ENCODE data around the gene SEPTIN1. TPM values are rescaled to one million over a fixed set of nuclear protein-coding genes. Genes with fewer than 3 reads are reported as not detected.

Gene SEPTIN1
- polyA plus RNA-seq, 3 donors: 0.31 to 0.60 (median 0.49) TPM

GRCh38 chr16:30428055-30428454, 45.7 kb upstream of the SEPTIN1 start:
- H3K27ac ChIP-seq (ENCODE audit: low read depth in 1 of 2, low read length in 2 of 2): no peak overlapping the region
- no peak for DNase-seq
- no peaks in the 10 kb centered on the region for H4K20me1 ChIP-seq (ENCODE audit: insufficient read depth, low read length)
- H3K4me1 ChIP-seq (ENCODE audit: control insufficient read depth in 1 of 2, insufficient read depth in 2 of 2, low read length in 2 of 2): peaks cover 20 to 26% of the 10 kb centered on the region in 2 donors
- no peak overlapping the region for H3K4me2 ChIP-seq (replicated peaks; ENCODE audit: extremely low read depth, low read length, poor library complexity, severe bottlenecking)
- no peak for TF ChIP-seq CTCF (IDR thresholded peaks at IDR 0.05)
- peaks cover 31% of the 10 kb centered on the region for H3K79me2 ChIP-seq (ENCODE audit: insufficient read depth, low read length)
- peaks cover 9 to 29% of the 10 kb centered on the region in 2 donors for H3K36me3 ChIP-seq (replicated peaks in 1 of 2; ENCODE audit: control insufficient read depth in 1 of 2, insufficient read depth in 2 of 2, low read length in 2 of 2)
- H3K9me3 Mint-ChIP-seq: peaks cover 0 to 2% (median 0%) of the 10 kb centered on the region in 7 donors
- no peak overlapping the region for H2AFZ ChIP-seq (ENCODE audit: insufficient read depth, low read depth, low read length, poor library complexity, severe bottlenecking)
- intact Hi-C loops (cut with micrococcal nuclease): no loop called here
- H3K9me3 ChIP-seq (replicated peaks in 1 of 2; ENCODE audit: control insufficient read depth in 1 of 2, insufficient read depth in 1 of 2, low read length in 2 of 2): no peaks in the 10 kb centered on the region
- H3K27ac Mint-ChIP-seq: peak overlapping the region in 2 of 7 donors; percentile 48 to 86
- H3K4me3 ChIP-seq (replicated peaks in 1 of 3; ENCODE audit: low read depth in 2 of 3, low read length in 3 of 3): no peak overlapping the region
- no peaks in the 10 kb centered on the region for H3K27me3 ChIP-seq (ENCODE audit: control insufficient read depth in 2 of 2, insufficient read depth in 2 of 2, low read length in 2 of 2)
- 97% methylated on average over 4 of the region's 4 CpGs for WGBS (ENCODE audit: insufficient coverage)
- H3K36me3 Mint-ChIP-seq: peaks cover 27 to 38% of the 10 kb centered on the region in 2 donors
- no peak overlapping the region for H3K9ac ChIP-seq (ENCODE audit: insufficient read depth, low read length, poor library complexity, severe bottlenecking)
- no peaks in the 10 kb centered on the region for H3K27me3 Mint-ChIP-seq (ENCODE audit: low read depth in 3 of 3)
- H3K4me3 Mint-ChIP-seq: no peak overlapping the region
- H3K4me1 Mint-ChIP-seq: peaks cover 5% of the 10 kb centered on the region

GRCh38 chr16:30421010-30421409, 38.6 kb upstream of the SEPTIN1 start:
- Mint-ChIP-seq H3K27ac (peak overlapping the region in 1 of 7 donors; percentile 26), H3K4me3 (no peak overlapping the region), H3K27me3 (ENCODE audit: low read depth in 3 of 3) (peaks cover 0 to 1% (median 0%) of the 10 kb centered on the region in 3 donors), H3K4me1 (peaks cover 16% of the 10 kb centered on the region), H3K9me3 (peaks cover 0 to 2% (median 0%) of the 10 kb centered on the region in 7 donors), H3K36me3 (peaks cover 40 to 56% of the 10 kb centered on the region in 2 donors)
- no peaks in the 10 kb centered on the region for H3K9me3 ChIP-seq (replicated peaks in 1 of 2; ENCODE audit: control insufficient read depth in 1 of 2, insufficient read depth in 1 of 2, low read length in 2 of 2)
- no peak for DNase-seq
- H3K36me3 ChIP-seq (replicated peaks in 1 of 2; ENCODE audit: control insufficient read depth in 1 of 2, insufficient read depth in 2 of 2, low read length in 2 of 2): peaks cover 11 to 26% of the 10 kb centered on the region in 2 donors
- no peak overlapping the region for H3K9ac ChIP-seq (ENCODE audit: insufficient read depth, low read length, poor library complexity, severe bottlenecking)
- H3K4me3 ChIP-seq (replicated peaks in 1 of 3; ENCODE audit: low read depth in 2 of 3, low read length in 3 of 3): no peak overlapping the region
- WGBS (ENCODE audit: insufficient coverage): 79% methylated on average over 5 of the region's 5 CpGs
- intact Hi-C loops (cut with micrococcal nuclease): no loop called here
- no peaks in the 10 kb centered on the region for H4K20me1 ChIP-seq (ENCODE audit: insufficient read depth, low read length)
- H3K27ac ChIP-seq (ENCODE audit: low read depth in 1 of 2, low read length in 2 of 2): no peak overlapping the region
- H3K4me2 ChIP-seq (replicated peaks; ENCODE audit: extremely low read depth, low read length, poor library complexity, severe bottlenecking): no peak overlapping the region
- H3K4me1 ChIP-seq (ENCODE audit: control insufficient read depth in 1 of 2, insufficient read depth in 2 of 2, low read length in 2 of 2): peaks cover 13 to 22% of the 10 kb centered on the region in 2 donors
- no peak overlapping the region for H2AFZ ChIP-seq (ENCODE audit: insufficient read depth, low read depth, low read length, poor library complexity, severe bottlenecking)
- TF ChIP-seq CTCF (IDR thresholded peaks at IDR 0.05): no peak
- peaks cover 5% of the 10 kb centered on the region for H3K79me2 ChIP-seq (ENCODE audit: insufficient read depth, low read length)
- no peaks in the 10 kb centered on the region for H3K27me3 ChIP-seq (ENCODE audit: control insufficient read depth in 2 of 2, insufficient read depth in 2 of 2, low read length in 2 of 2)

Data from CD14-positive monocyte (primary cell).